ENCODE data around the gene C1orf87. TPM values are rescaled to one million over a fixed set of nuclear protein-coding genes. Genes with fewer than 3 reads are reported as not detected.
A peak's percentile ranks its signal among the peaks of the same experiment; 100 is the strongest.

The C1orf87 gene
- total RNA-seq, 1 experiment from 2014 or later: not detected

DNA sequence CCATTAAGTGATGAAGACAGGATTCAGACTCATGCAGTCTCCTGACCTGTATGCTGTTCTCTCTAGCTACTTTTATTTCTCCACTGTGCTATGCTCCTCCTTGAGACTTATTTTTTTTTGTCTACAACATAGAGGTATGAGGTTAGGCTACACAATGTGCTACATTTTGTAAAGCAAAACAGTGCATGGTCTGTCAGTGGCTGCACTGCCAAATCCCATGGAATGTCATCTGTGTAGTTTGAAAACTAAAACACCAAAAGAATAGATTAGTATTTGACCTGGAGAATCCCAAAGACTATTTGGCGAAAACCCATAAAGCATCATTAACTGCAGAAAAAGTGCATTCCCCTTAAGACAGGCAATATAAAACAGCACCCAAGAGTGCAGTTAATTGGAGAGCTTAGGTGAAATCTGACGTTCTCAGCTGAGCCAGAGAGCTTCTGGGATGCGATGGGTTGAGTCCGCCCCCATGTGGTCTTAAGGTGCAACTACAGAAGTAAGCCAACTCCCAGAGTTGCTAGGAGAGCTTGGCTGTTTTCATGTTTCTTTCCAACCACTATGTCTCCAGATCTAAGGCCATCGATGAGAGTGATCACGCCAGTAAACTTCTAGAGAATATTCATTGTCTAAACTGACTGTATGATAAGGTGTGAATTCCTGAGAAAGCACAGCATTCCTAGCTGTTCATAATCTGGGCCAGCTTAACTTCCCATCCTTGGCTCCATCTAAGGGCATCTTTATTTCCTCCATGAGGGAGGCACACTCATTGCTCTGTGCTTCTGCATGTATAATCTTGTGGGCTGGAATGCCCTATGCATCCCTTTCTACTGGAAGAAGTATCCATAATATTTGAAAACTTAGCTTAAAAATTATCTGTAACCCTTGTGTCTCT lies 126.3 kb downstream of the C1orf87 start:
- no peaks in the 10 kb centered on the region for H3K9me3 ChIP-seq (ENCODE audit: low read depth, low read length, poor library complexity, severe bottlenecking)
- no peaks in the 10 kb centered on the region for H3K27me3 ChIP-seq (replicated peaks; ENCODE audit: insufficient read depth, low read depth, low read length, poor library complexity)
- no peak overlapping the region for H3K4me3 ChIP-seq (ENCODE audit: low read depth, low read length, poor library complexity, severe bottlenecking)
- H3K36me3 ChIP-seq (ENCODE audit: insufficient read depth, low read length, poor library complexity, severe bottlenecking): no peaks in the 10 kb centered on the region
- no peak for TF ChIP-seq EZH2 (IDR thresholded peaks at IDR 0.05; ENCODE audit: borderline replicate concordance, low read depth, low read length, poor library complexity, severe bottlenecking)
- TF ChIP-seq, protein P1, sequence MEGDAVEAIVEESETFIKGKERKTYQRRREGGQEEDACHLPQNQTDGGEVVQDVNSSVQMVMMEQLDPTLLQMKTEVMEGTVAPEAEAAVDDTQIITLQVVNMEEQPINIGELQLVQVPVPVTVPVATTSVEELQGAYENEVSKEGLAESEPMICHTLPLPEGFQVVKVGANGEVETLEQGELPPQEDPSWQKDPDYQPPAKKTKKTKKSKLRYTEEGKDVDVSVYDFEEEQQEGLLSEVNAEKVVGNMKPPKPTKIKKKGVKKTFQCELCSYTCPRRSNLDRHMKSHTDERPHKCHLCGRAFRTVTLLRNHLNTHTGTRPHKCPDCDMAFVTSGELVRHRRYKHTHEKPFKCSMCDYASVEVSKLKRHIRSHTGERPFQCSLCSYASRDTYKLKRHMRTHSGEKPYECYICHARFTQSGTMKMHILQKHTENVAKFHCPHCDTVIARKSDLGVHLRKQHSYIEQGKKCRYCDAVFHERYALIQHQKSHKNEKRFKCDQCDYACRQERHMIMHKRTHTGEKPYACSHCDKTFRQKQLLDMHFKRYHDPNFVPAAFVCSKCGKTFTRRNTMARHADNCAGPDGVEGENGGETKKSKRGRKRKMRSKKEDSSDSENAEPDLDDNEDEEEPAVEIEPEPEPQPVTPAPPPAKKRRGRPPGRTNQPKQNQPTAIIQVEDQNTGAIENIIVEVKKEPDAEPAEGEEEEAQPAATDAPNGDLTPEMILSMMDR (conservative IDR thresholded peaks at IDR 0.05; ENCODE audit: low read depth, low read length): peak; percentile 95
- BruUV-seq (replicated peaks): no TSS peak
- peaks cover 5% of the 10 kb centered on the region for H3K4me1 ChIP-seq (ENCODE audit: insufficient read depth, low read length, poor library complexity, severe bottlenecking)
- ChIA-PET CTCF (interaction anchor here (0.5 to 2.0 kb wide), 13 partner anchors 20 to 1906 kb away, joined by 3 to 48 read pairs (median 4); no protein-coding TSS in a partner anchor), POLR2A (ENCODE audit: low non-redundant PET) (no interaction called here)
- intact Hi-C loops (cut with micrococcal nuclease; ENCODE audit: unreplicated experiment): loop anchor here (1.0 to 10.0 kb wide), 3 partner anchors 44 to 1212 kb away; no protein-coding TSS in a partner anchor
- no peak overlapping the region for H3K27ac ChIP-seq (ENCODE audit: low read depth, low read length, poor library complexity, severe bottlenecking)
- DNase-seq (ENCODE audit: low spot score): peak; percentile 86

DNA sequence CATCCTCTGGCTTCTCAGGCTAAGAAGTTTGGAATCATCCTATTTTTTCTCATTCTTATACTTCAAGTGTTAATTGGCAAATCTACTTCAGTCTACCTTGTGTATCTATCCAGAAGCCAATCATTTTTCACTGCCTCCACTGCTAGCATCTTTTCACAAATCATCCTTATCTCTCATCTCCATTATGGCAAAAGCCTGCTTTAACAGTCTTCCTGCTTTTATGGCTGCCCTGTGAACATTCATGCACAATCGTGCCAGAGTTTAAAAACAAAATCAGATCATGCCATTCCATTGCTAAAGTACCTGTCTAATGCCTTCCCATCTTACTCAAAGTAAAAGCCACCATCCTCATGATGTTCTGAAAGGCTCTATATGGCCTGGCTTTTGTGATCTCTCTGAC lies 127.8 kb downstream of the C1orf87 start:
- no peaks in the 10 kb centered on the region for H3K36me3 ChIP-seq (ENCODE audit: insufficient read depth, low read length, poor library complexity, severe bottlenecking)
- no peaks in the 10 kb centered on the region for H3K9me3 ChIP-seq (ENCODE audit: low read depth, low read length, poor library complexity, severe bottlenecking)
- DNase-seq (ENCODE audit: low spot score): no peak
- intact Hi-C loops (cut with micrococcal nuclease; ENCODE audit: unreplicated experiment): loop anchor here (2.0 to 10.0 kb wide), 2 partner anchors 43 to 1211 kb away; no protein-coding TSS in a partner anchor
- H3K4me1 ChIP-seq (ENCODE audit: insufficient read depth, low read length, poor library complexity, severe bottlenecking): peaks cover 5% of the 10 kb centered on the region
- H3K27ac ChIP-seq (ENCODE audit: low read depth, low read length, poor library complexity, severe bottlenecking): no peak overlapping the region
- POLR2A ChIA-PET (ENCODE audit: low non-redundant PET): no interaction called here
- H3K27me3 ChIP-seq (replicated peaks; ENCODE audit: insufficient read depth, low read depth, low read length, poor library complexity): no peaks in the 10 kb centered on the region
- BruUV-seq (replicated peaks): no TSS peak
- TF ChIP-seq, protein P1 (conservative IDR thresholded peaks at IDR 0.05; ENCODE audit: low read depth, low read length): no peak
- TF ChIP-seq EZH2 (IDR thresholded peaks at IDR 0.05; ENCODE audit: borderline replicate concordance, low read depth, low read length, poor library complexity, severe bottlenecking): no peak
- CTCF ChIA-PET: interaction anchor here (0.6 to 2.0 kb wide), 2 partner anchors 53 to 67 kb away, joined by 4 to 48 read pairs; no protein-coding TSS in a partner anchor
- H3K4me3 ChIP-seq (ENCODE audit: low read depth, low read length, poor library complexity, severe bottlenecking): no peak overlapping the region

Other genes with a start within 250 kb of the C1orf87 start
- gene CYP2J2, start 147.0 kb downstream of the C1orf87 start, total RNA-seq (2021): 1.8 and 1.9 TPM in 2 replicates